CD4-positive, alpha-beta T cell (primary cell): Measurements from ENCODE around the gene MAP3K1. TPM values are rescaled to one million over a fixed set of nuclear protein-coding genes. Genes with fewer than 3 reads are reported as not detected.

ENCODE experiments used
- ATAC-seq: fragments of 200-7000 bp; cut with Tn5 transposase; one replicate; pipeline ENCODE4 v1.10.0; 2022; ENCODE audit warnings: mild to moderate bottlenecking; ENCODE audit not compliant: poor library complexity
- CTCF ChIA-PET: fragments of 350-600 bp; sonication (Branson Sonifier 250); formaldehyde crosslinking; loops from one replicate; lab custom pipeline; 2021; ENCODE audit warnings: antibody characterized with exemption, inconsistent platforms; lab: Charles Lee
- POLR2A ChIA-PET: fragments of 350-600 bp; sonication (Branson Sonifier 250); formaldehyde crosslinking; loops from one replicate; lab custom pipeline; 2021; ENCODE audit warnings: antibody characterized with exemption, inconsistent platforms; lab: Charles Lee
- DNase-seq, 14 experiments: peaks; one replicate each; pipeline ENCODE4 v3.0.0-alpha.2; 2013 to 2020; ENCODE audit warnings: mixed read lengths in 2 of 14
- H3K27ac ChIP-seq, 2 donors: one replicate each; pipeline versions ENCODE4 v1.5.1 to v1.7.0; 2013; ENCODE audit warnings: low read length in 2 of 2, low read depth in 1 of 2, mild to moderate bottlenecking in 1 of 2
- H3K27me3 ChIP-seq, 2 experiments: 1 replicate in 1 of 2; 2 replicates in 1 of 2; pipeline versions ENCODE4 v1.6.1 to v1.7.0; 2013; ENCODE audit warnings: low read length in 2 of 2, control low read depth in 1 of 2, mild to moderate bottlenecking in 1 of 2, moderate library complexity in 1 of 2; ENCODE audit not compliant: insufficient read depth in 2 of 2, control insufficient read depth in 1 of 2
- H3K36me3 ChIP-seq: one replicate; pipeline ENCODE4 v1.6.1; 2013; ENCODE audit warnings: low read length, control low read depth; ENCODE audit not compliant: insufficient read depth
- H3K4me1 ChIP-seq: one replicate; pipeline ENCODE4 v1.6.1; 2013; ENCODE audit warnings: low read length, control low read depth; ENCODE audit not compliant: insufficient read depth
- H3K4me3 ChIP-seq: one replicate; pipeline ENCODE4 v1.5.1; 2013; ENCODE audit warnings: mild to moderate bottlenecking, low read length, moderate library complexity
- H3K9me3 ChIP-seq, 2 experiments: 1 replicate in 1 of 2; 2 replicates in 1 of 2; pipeline versions ENCODE4 v1.6.1 to v1.7.0; 2013; ENCODE audit warnings: low read length in 2 of 2, mild to moderate bottlenecking in 2 of 2, control low read depth in 1 of 2, moderate library complexity in 1 of 2; ENCODE audit not compliant: control insufficient read depth in 1 of 2, insufficient read depth in 1 of 2
- H3K27ac Mint-ChIP-seq: one replicate; pipeline ENCODE4 v1.8.0; 2020; ENCODE audit warnings: mixed read lengths
- H3K27me3 Mint-ChIP-seq: one replicate; pipeline ENCODE4 v1.8.0; 2021; ENCODE audit warnings: mixed read lengths
- H3K36me3 Mint-ChIP-seq: one replicate; pipeline ENCODE4 v1.8.0; 2021; ENCODE audit warnings: low read depth, mixed read lengths
- H3K4me1 Mint-ChIP-seq: one replicate; pipeline ENCODE4 v1.8.0; 2021; ENCODE audit warnings: low read depth, mixed read lengths
- H3K4me3 Mint-ChIP-seq: one replicate; pipeline ENCODE4 v1.8.0; 2020; ENCODE audit warnings: mild to moderate bottlenecking, mixed read lengths
- H3K9me3 Mint-ChIP-seq: one replicate; pipeline ENCODE4 v1.8.0; 2020; ENCODE audit warnings: mixed read lengths
- CTCF ChIP-seq: fragments of 200-600 bp; IDR thresholded peaks from one replicate; pipeline ENCODE4 v1.8.0; 2022; ENCODE audit warnings: antibody characterized with exemption, mild to moderate bottlenecking
- intact Hi-C, 2 experiments: fragments of 100-400 bp; cut with DNase I in 1 of 2; cut with micrococcal nuclease in 1 of 2; formaldehyde crosslinking; loops; one replicate each; pipeline versions ENCODE4 v1.15.1 to v1.9.0; 2023 to 2025; cut with DNase I, micrococcal nuclease
- total RNA-seq, 174 experiments: library from RNA in 2 of 174; stranded (reverse) in 2 of 174; gene quantifications; one replicate each; pipeline ENCODE4 v1.2.3 and lab custom pipeline; 2021 to 2026

Gene MAP3K1
- total RNA-seq, 2 experiments from 2014 or later = 59.4 to 62.5 TPM

- Mint-ChIP-seq H3K4me3 (peak overlapping the region; percentile 87), H3K4me1 (peaks cover 94% of the 10 kb centered on the region), H3K27ac (peak overlapping the region; percentile 94), H3K27me3 (no peaks in the 10 kb centered on the region), H3K36me3 (peaks cover 6% of the 10 kb centered on the region), H3K9me3 (no peaks in the 10 kb centered on the region)
- intact Hi-C loops = loop anchor here in 1 of 2 experiments (1.0 kb wide), 1 partner anchor 9 kb away; no protein-coding TSS in a partner anchor
- Histone ChIP-seq H3K4me3 (no peak overlapping the region), H3K27me3 (no peaks in the 10 kb centered on the region), H3K9me3 (no peaks in the 10 kb centered on the region), H3K36me3 (peaks cover 8% of the 10 kb centered on the region), H3K27ac (no peak overlapping the region), H3K4me1 (peaks cover 69% of the 10 kb centered on the region)
- ATAC-seq (no peak), DNase-seq (no peak)
- CTCF ChIA-PET = interaction anchor here (0.9 to 4.1 kb wide), 4 partner anchors 8 to 892 kb away, joined by 3 to 20 read pairs (median 5); no protein-coding TSS in a partner anchor
- POLR2A ChIA-PET = interaction anchor here (0.6 to 3.8 kb wide), 12 partner anchors 9 to 557 kb away, joined by 3 to 23 read pairs (median 4); partner anchors contain the start of gene MAP3K1
- no peak for TF ChIP-seq CTCF
Observed at GRCh38 chr5:56827924-56828323, 12.6 kb downstream of the MAP3K1 start.

GRCh38 chr5:56829137-56829908 is 14.0 kb downstream of the MAP3K1 start:
- ChIA-PET POLR2A (interaction anchor here (0.6 to 1.8 kb wide), 8 partner anchors 8 to 212 kb away, joined by 3 to 10 read pairs (median 4); partner anchors contain the start of gene MAP3K1), CTCF (interaction anchor here (1.0 to 1.2 kb wide), 3 partner anchors 9 to 559 kb away, joined by 3 to 5 read pairs (median 3); no protein-coding TSS in a partner anchor)
- Mint-ChIP-seq H3K4me3 (peak overlapping the region; percentile 87), H3K27me3 (no peaks in the 10 kb centered on the region), H3K9me3 (no peaks in the 10 kb centered on the region), H3K4me1 (peaks cover 95% of the 10 kb centered on the region), H3K27ac (peak overlapping the region; percentile 94), H3K36me3 (no peaks in the 10 kb centered on the region)
- Histone ChIP-seq H3K4me1 (peaks cover 68% of the 10 kb centered on the region), H3K9me3 (no peaks in the 10 kb centered on the region), H3K36me3 (peaks cover 5% of the 10 kb centered on the region), H3K4me3 (peak overlapping the region; percentile 46), H3K27ac (peak overlapping the region; percentile 45 to 64), H3K27me3 (no peaks in the 10 kb centered on the region)
- peak; percentile 85 for ATAC-seq
- TF ChIP-seq CTCF = no peak
- intact Hi-C loops = no loop called here
- DNase-seq = peak; percentile 26 to 88 (median 56)

DNA sequence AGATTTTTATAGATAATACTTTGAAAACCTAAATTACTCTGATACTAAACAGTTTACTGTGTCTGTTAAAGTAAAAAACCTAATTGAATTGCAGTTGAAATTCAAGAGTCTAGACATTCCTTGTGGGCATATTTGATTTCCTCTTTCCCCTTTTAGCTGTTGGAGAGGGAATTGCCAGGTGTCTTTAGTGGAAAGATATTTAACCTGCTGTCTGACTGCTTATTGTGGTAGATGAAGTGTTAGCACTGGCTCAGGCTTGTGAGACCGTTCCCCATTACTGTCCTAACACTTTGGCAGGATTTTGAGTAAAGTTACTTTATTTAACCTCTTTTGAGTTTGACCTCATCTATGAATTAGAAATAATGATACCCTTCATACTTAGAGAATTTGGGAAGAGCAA is 16.4 kb downstream of the MAP3K1 start:
- intact Hi-C loops = loop anchor here (2.0 to 10.0 kb wide), 2 partner anchors 15 to 857 kb away; no protein-coding TSS in a partner anchor
- peaks cover 68% of the 10 kb centered on the region for H3K4me1 ChIP-seq
- ATAC-seq = no peak
- H3K9me3 Mint-ChIP-seq = no peaks in the 10 kb centered on the region
- H3K4me3 ChIP-seq = no peak overlapping the region
- no peaks in the 10 kb centered on the region for H3K27me3 ChIP-seq
- ChIA-PET CTCF (no interaction called here), POLR2A (no interaction called here)
- no peaks in the 10 kb centered on the region for H3K27me3 Mint-ChIP-seq
- H3K4me1 Mint-ChIP-seq = peaks cover 92% of the 10 kb centered on the region
- H3K9me3 ChIP-seq = no peaks in the 10 kb centered on the region
- H3K36me3 Mint-ChIP-seq = no peaks in the 10 kb centered on the region
- peak overlapping the region; percentile 25 for H3K4me3 Mint-ChIP-seq
- TF ChIP-seq CTCF = no peak
- H3K27ac ChIP-seq = peak overlapping the region; percentile 9 to 52
- peaks cover 3% of the 10 kb centered on the region for H3K36me3 ChIP-seq
- no peak for DNase-seq
- peak overlapping the region; percentile 94 for H3K27ac Mint-ChIP-seq
